HG03575 (cell line): ENCODE data around the gene ZNF320.
"Not testable (repeated sequence)": the region's sequence is repeated elsewhere in the genome, so short reads cannot be mapped to it uniquely, and the experiment has no call there.

Experiments
- ATAC-seq: cut with Tn5 transposase; IDR thresholded peaks from one replicate; pipeline ENCODE4 v1.9.1; 2021; ENCODE audit not compliant: unreplicated experiment, insufficient number of reproducible peaks, low FRiP score; ENCODE audit errors: extremely low read depth

Gene ZNF320

DNA sequence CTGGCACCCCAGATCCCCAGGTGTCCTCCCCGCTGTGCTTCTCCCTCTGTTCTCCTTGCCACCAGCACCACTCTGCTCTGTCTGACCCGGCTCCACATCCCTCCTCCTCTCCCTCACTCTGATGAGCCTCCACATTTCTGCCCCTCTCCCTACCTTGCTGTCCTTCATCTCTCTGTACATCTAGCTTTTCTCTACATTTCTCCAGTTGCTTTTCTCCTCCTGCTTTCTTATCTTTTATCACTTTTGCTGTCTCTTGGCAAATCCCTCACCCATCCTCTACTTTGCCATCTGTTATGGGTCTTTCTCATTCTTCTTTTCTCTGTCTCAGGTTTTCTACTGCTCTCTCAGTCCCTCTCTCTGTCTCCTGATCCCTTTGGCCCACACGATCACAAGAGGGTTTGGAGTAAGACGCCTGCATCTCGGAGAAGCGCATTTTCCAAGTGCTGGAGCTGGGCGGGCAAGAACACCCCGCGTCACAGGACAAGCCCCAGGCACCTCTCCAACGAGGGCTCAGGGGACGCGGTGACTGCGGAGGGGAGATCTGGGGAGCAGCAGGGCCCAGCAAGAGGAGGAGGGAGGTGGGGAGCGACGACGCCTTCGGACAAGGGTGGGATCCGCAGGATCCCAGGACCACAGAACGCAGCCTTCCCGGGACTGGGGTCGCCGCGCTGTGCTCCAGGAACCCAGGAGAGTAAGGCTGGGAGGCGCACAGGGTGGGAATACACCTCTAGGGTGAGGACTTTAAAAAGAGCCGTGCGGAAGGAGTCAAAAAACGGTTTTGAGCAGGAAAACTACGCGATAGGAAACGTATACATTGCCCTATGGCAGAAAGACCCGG is 40.7 kb downstream of the ZNF320 start:
- not testable (repeated sequence) for ATAC-seq
